T-helper 2 cell treated with Interferon-gamma antibody and Interleukin-4, amounts not matched to agents 100 ng/mL and 5 ng/mL, for 36 hours (primary cell): ENCODE results near the gene TANC2. TPM values are rescaled to one million over a fixed set of nuclear protein-coding genes. Genes with fewer than 3 reads are reported as not detected.

ENCODE experiments used
- intact Hi-C: fragments of 100-400 bp; cut with micrococcal nuclease; formaldehyde crosslinking; loops from one replicate; pipeline ENCODE4 v1.15.1; 2023
- total RNA-seq: library from RNA; stranded (reverse); gene quantifications from 2 replicates; pipeline ENCODE4 v1.2.3, GENCODE V29; 2022

Gene TANC2
- 4.5 and 5.7 TPM in 2 replicates for total RNA-seq

- intact Hi-C loops: loop anchor here (5.0 kb wide), 2 partner anchors 244 to 414 kb away; no protein-coding TSS in a partner anchor
Measured at GRCh38 chr17:62965686-62966425, at the start of gene TANC2. Gene TANC2 (plus strand): TSS chr17:62966235. CDS start chr17:63009560, 43,325 bp downstream.

- intact Hi-C loops: no loop called here
Measured at GRCh38 chr17:62916684-62917571, 49.1 kb upstream of the TANC2 start.

GRCh38 chr17:62919388-62919787 is 46.6 kb upstream of the TANC2 start:
- intact Hi-C loops: no loop called here

GRCh38 chr17:62920300-62920699 is 45.7 kb upstream of the TANC2 start:
- intact Hi-C loops: no loop called here

- intact Hi-C loops: no loop called here
Measured at GRCh38 chr17:62921817-62922216, 44.2 kb upstream of the TANC2 start.

- intact Hi-C loops: no loop called here
Measured at GRCh38 chr17:62923258-62924150, 42.5 kb upstream of the TANC2 start.

GRCh38 chr17:62925267-62925836 is 40.7 kb upstream of the TANC2 start:
- intact Hi-C loops: no loop called here

- intact Hi-C loops: no loop called here
Measured at GRCh38 chr17:62927083-62927482, 39.0 kb upstream of the TANC2 start.

GRCh38 chr17:62929320-62929719 is 36.7 kb upstream of the TANC2 start:
- intact Hi-C loops: no loop called here

GRCh38 chr17:62931101-62931500 is 34.9 kb upstream of the TANC2 start:
- intact Hi-C loops: no loop called here

- intact Hi-C loops: no loop called here
Measured at GRCh38 chr17:62933501-62934385, 32.3 kb upstream of the TANC2 start.

GRCh38 chr17:62935098-62935497 is 30.9 kb upstream of the TANC2 start:
- intact Hi-C loops: no loop called here

GRCh38 chr17:62935523-62935922 is 30.5 kb upstream of the TANC2 start:
- intact Hi-C loops: no loop called here

- intact Hi-C loops: no loop called here
Measured at GRCh38 chr17:62937606-62938005, 28.4 kb upstream of the TANC2 start.

GRCh38 chr17:62941358-62941991 is 24.6 kb upstream of the TANC2 start:
- intact Hi-C loops: no loop called here

- intact Hi-C loops: no loop called here
Measured at GRCh38 chr17:62948370-62948769, 17.7 kb upstream of the TANC2 start.

GRCh38 chr17:62949036-62949435 is 17.0 kb upstream of the TANC2 start:
- intact Hi-C loops: no loop called here

GRCh38 chr17:62950067-62950466 is 16.0 kb upstream of the TANC2 start:
- intact Hi-C loops: no loop called here

GRCh38 chr17:62955841-62956352 is 10.1 kb upstream of the TANC2 start:
- intact Hi-C loops: no loop called here
